NCI-H345 treated with DMSO at 0.1 percent for 48 hours (cell line): ENCODE measurements around the gene S100A14.
"Not testable (repeated sequence)": the region's sequence is repeated elsewhere in the genome, so short reads cannot be mapped to it uniquely, and the experiment has no call there.

Source experiments
- DNase-seq: peaks from one replicate; lab custom pipeline; 2025; ENCODE audit not compliant: unreplicated experiment; lab: John Stamatoyannopoulos, UW

The S100A14 gene

GRCh38 chr1:153616144-153616916 is at the start of gene S100A14:
Gene S100A14 (minus strand): TSS chr1:153616325. CDS start chr1:153615858, 467 bp downstream.
- DNase-seq, result no peak

GRCh38 chr1:153663211-153663610 is 47.1 kb upstream of the S100A14 start:
- DNase-seq, result no peak

GRCh38 chr1:153662269-153662668 is 46.1 kb upstream of the S100A14 start:
- no peak for DNase-seq

- no peak for DNase-seq
Measured at GRCh38 chr1:153661111-153661708, 45.1 kb upstream of the S100A14 start.

- DNase-seq, result no peak
Measured at GRCh38 chr1:153659656-153660055, 43.5 kb upstream of the S100A14 start.

- DNase-seq, result no peak
Measured at GRCh38 chr1:153659175-153659534, 43.0 kb upstream of the S100A14 start.

- DNase-seq, result peak; percentile 97
Measured at GRCh38 chr1:153658400-153659174, 42.5 kb upstream of the S100A14 start, which contains the start of gene SNAPIN. Gene SNAPIN (plus strand): TSS chr1:153658703. CDS start chr1:153658744, 41 bp downstream.

GRCh38 chr1:153655333-153655732 is 39.2 kb upstream of the S100A14 start:
- no peak for DNase-seq

GRCh38 chr1:153652805-153653500 is 36.8 kb upstream of the S100A14 start:
- no peak for DNase-seq

GRCh38 chr1:153651771-153652170 is 35.6 kb upstream of the S100A14 start:
- no peak for DNase-seq

- DNase-seq, result no peak
Measured at GRCh38 chr1:153649863-153650235, 33.7 kb upstream of the S100A14 start.

GRCh38 chr1:153649137-153649862 is 33.2 kb upstream of the S100A14 start:
- no peak for DNase-seq

- no peak for DNase-seq
Measured at GRCh38 chr1:153648000-153648643, 32.0 kb upstream of the S100A14 start.

- DNase-seq, result no peak
Measured at GRCh38 chr1:153647346-153647714, 31.2 kb upstream of the S100A14 start.

GRCh38 chr1:153646672-153647345 is 30.7 kb upstream of the S100A14 start:
- no peak for DNase-seq

GRCh38 chr1:153643816-153644215 is 27.7 kb upstream of the S100A14 start:
- DNase-seq, result no peak

GRCh38 chr1:153643100-153643499 is 27.0 kb upstream of the S100A14 start:
- DNase-seq, result no peak

GRCh38 chr1:153642161-153642560 is 26.0 kb upstream of the S100A14 start:
- no peak for DNase-seq

- no peak for DNase-seq
Measured at GRCh38 chr1:153640861-153641260, 24.7 kb upstream of the S100A14 start.

- not testable (repeated sequence) for DNase-seq
Measured at GRCh38 chr1:153640213-153640612, 24.1 kb upstream of the S100A14 start.
